Gastroesophageal sphincter (tissue), 4 donors: ENCODE results near the gene IRF2. TPM values are rescaled to one million over a fixed set of nuclear protein-coding genes. Genes with fewer than 3 reads are reported as not detected.

Source experiments
- ATAC-seq: fragments of 150-250 bp; one replicate; pipeline ENCODE4 v1.9.1; 2016; ENCODE audit warnings: mild to moderate bottlenecking, moderate library complexity
- H3K27ac ChIP-seq, 4 donors: fragments of 200-600 bp; sonication (generic) in 3 of 4; 1 replicate in 3 of 4; 2 replicates in 1 of 4; pipeline ENCODE4 v1.5.1; 2016 to 2019
- H3K27me3 ChIP-seq: fragments of 200-600 bp; sonication (generic); one replicate; pipeline ENCODE4 v1.5.1; 2019
- H3K36me3 ChIP-seq, 2 donors: fragments of 200-600 bp; sonication (generic); one replicate each; pipeline ENCODE4 v1.5.1; 2019; ENCODE audit warnings: control low read depth in 1 of 2
- H3K4me1 ChIP-seq, 3 donors: fragments of 200-600 bp; sonication (generic); 1 replicate in 2 of 3; 2 replicates in 1 of 3; pipeline ENCODE4 v1.5.1; 2016 to 2019; ENCODE audit warnings: control low read depth in 2 of 3
- H3K4me3 ChIP-seq, 2 donors: fragments of 200-600 bp; sonication (generic); one replicate each; pipeline ENCODE4 v1.5.1; 2019; ENCODE audit warnings: mild to moderate bottlenecking in 1 of 2, moderate library complexity in 1 of 2
- H3K9me3 ChIP-seq, 3 donors: fragments of 200-600 bp; sonication (generic); one replicate each; pipeline ENCODE4 v1.5.1; 2017 to 2019; ENCODE audit warnings: control low read depth in 2 of 3
- EP300 ChIP-seq: sonication (generic); formaldehyde crosslinking; IDR thresholded peaks from one replicate; pipeline ENCODE4 v1.6.1; 2017; ENCODE audit warnings: antibody characterized with exemption, mild to moderate bottlenecking
- POLR2A ChIP-seq, 2 donors: fragments of 450-650 bp; IDR thresholded peaks; one replicate each; pipeline ENCODE4 v1.6.1; 2017; ENCODE audit warnings: antibody characterized with exemption in 2 of 2, mild to moderate bottlenecking in 2 of 2, moderate library complexity in 1 of 2
- POLR2AphosphoS5 ChIP-seq: sonication (generic); formaldehyde crosslinking; IDR thresholded peaks from one replicate; pipeline ENCODE4 v1.6.1; 2017; ENCODE audit warnings: antibody characterized with exemption
- WGBS, 2 donors: methylation state at CpG; one replicate each; pipeline ENCODE4 v1.1.5; 2018; ENCODE audit warnings: low coverage in 1 of 2; 5-methylcytosine and 5-hydroxymethylcytosine counted together
- total RNA-seq, 4 donors: library from RNA; depleted of rRNA; stranded (reverse); fragments of >200 nt; gene quantifications; one replicate each; pipeline ENCODE4 v1.1.0, GENCODE V29; 2016
- TF ChIP-seq, protein P1 (sequence below), 4 experiments: fragments of 200-600 bp in 2 of 4; fragments of 450-650 bp in 2 of 4; sonication (generic) in 1 of 4; IDR thresholded peaks; one replicate each; pipeline ENCODE4 v1.5.1; 2017 to 2019; ENCODE audit warnings: antibody characterized with exemption in 4 of 4, mild to moderate bottlenecking in 2 of 4, moderate library complexity in 2 of 4

IRF2 gene
- total RNA-seq, 4 donors from 2014 or later: 34.1 to 41.7 (median 35.4) TPM

DNA sequence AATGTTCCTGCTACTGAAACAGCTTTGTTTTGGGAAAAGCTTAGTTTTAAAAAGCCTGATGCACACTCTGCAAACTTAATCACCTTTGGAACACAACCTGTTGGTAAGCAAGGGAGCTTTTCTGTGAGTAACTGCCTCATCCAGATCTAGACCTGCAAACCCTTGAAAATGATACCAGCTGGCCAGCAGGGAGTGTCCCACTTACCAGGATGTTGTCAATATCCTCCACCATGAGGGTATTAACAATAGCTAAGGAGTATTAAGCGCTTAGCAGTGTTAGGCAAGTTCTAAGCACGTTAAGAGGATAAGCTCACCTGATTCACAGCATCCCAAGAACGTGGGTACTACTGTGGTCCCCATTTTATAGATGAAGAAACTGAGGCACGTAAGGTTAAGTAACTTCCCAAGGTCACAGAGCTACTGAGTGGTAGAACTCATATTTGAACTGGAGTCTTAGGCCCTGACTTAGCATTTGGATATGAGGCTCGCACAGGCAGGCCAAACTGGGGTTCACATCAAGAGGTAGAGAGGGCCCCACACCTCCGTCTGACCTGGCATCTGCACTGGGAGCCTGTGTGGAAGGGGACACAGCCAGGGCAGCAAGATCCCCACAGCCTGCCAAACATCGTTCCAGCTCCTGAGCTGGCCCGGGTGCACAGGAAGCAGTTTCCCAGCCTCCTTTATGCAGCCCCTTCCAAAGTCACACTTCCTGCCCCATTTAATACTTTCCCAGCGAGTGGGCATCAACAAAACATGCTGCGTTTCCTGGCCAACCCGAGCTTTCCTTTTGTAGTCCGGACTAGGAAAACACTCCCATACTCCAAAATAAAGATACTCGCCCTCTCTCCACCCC is 32.7 kb downstream of the IRF2 start:
- Histone ChIP-seq H3K4me1 (peaks cover 0 to 93% (median 10%) of the 10 kb centered on the region in 3 donors), H3K9me3 (no peaks in the 10 kb centered on the region), H3K36me3 (no peaks in the 10 kb centered on the region), H3K27me3 (no peaks in the 10 kb centered on the region), H3K4me3 (no peak overlapping the region), H3K27ac (peak overlapping the region in 3 of 4 donors; percentile 10 to 36 (median 15))
- 51 to 54% methylated on average over 7 to 13 of the region's 13 CpGs for WGBS, 2 donors
- TF ChIP-seq POLR2AphosphoS5: no peak
- TF ChIP-seq, protein P1, sequence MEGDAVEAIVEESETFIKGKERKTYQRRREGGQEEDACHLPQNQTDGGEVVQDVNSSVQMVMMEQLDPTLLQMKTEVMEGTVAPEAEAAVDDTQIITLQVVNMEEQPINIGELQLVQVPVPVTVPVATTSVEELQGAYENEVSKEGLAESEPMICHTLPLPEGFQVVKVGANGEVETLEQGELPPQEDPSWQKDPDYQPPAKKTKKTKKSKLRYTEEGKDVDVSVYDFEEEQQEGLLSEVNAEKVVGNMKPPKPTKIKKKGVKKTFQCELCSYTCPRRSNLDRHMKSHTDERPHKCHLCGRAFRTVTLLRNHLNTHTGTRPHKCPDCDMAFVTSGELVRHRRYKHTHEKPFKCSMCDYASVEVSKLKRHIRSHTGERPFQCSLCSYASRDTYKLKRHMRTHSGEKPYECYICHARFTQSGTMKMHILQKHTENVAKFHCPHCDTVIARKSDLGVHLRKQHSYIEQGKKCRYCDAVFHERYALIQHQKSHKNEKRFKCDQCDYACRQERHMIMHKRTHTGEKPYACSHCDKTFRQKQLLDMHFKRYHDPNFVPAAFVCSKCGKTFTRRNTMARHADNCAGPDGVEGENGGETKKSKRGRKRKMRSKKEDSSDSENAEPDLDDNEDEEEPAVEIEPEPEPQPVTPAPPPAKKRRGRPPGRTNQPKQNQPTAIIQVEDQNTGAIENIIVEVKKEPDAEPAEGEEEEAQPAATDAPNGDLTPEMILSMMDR (IDR thresholded peaks at IDR 0.05): no peak
- no peak for TF ChIP-seq EP300
- TF ChIP-seq POLR2A (IDR thresholded peaks at IDR 0.05): no peak
- no peak for ATAC-seq

DNA sequence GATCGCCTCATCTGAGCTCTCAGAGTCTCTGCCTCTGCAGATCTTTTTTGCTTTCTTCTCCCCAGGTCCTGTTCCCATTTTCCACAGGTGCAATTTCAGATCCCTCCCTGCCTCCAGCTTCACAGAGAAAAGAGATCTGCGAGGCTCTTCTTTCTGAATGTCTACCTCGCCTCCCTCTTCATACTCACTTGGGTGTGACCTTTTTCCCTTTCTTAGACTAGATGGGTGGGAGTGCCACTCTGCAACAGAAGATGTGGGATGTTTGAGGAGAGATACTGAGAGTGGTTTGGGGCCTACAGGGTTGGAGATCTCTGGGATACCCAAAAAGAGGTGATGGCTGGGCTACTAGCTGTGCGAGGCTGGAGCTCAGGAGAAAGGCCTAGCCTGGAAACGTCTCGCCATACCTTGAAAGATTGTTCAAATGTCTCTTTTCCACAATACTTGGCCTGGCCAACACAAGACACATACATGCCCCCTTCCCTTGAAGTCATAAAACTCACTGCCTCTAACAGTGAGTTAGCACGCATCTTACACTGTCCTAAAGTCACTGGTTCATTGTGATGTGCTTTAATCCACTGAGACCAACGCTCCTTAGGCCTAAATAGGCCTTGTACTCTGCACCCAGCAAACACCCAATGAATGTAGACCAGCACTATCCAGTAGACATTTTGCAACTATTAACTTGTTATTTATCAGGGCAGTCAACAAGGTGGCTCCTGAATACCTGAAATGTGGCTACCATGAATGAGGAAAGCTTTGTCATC is 33.6 kb downstream of the IRF2 start:
- 80 to 81% methylated on average over 6 of the region's 8 CpGs for WGBS, 2 donors
- Histone ChIP-seq H3K4me3 (no peak overlapping the region), H3K36me3 (no peaks in the 10 kb centered on the region), H3K9me3 (no peaks in the 10 kb centered on the region), H3K27me3 (no peaks in the 10 kb centered on the region), H3K4me1 (peaks cover 0 to 87% (median 10%) of the 10 kb centered on the region in 3 donors), H3K27ac (peak overlapping the region in 2 of 4 donors; percentile 47 to 62)
- TF ChIP-seq POLR2A (IDR thresholded peaks at IDR 0.05) (no peak), POLR2AphosphoS5 (no peak), EP300 (no peak)
- TF ChIP-seq, protein P1 (IDR thresholded peaks at IDR 0.05): no peak
- ATAC-seq: peak; percentile 10

DNA sequence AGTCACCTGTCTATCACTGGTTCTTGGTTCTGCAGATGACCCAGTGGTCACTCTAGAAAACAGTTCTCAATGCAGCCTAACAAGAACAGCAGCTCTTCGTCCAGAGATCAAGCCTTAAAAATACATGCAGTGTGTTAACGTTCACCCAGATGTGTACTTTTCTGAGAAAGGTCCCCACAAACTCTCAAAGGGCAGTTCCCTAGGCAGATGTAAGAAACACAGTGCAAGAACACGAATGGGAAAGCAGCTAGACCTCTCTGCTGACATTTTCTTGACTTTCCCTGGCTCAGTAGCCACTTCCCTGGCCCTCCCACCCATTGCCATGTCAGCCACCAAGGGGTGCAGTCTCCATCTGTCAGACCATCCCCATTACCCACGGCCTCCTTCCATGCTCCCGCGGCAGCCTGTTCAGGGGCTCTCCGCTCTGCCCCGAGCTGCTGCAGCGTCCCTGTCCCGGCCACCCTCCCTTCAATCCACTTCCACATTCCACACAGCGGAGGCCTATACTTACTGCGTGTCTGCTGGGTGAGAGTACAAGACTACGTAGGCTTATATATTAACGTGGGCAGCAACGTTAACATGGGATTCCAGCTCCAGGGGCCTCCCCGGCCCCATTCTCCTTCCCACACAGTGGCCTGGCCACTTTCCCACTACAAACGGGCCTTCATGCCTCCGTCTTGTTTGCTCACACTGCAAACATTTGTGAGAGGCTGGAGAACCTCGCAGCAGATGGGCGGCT is 34.3 kb downstream of the IRF2 start:
- 23 to 32% methylated on average over 9 to 10 of the region's 20 CpGs for WGBS, 2 donors
- ATAC-seq: peak; percentile 56
- H3K36me3 ChIP-seq: no peaks in the 10 kb centered on the region
- H3K27ac ChIP-seq: peak overlapping the region in 2 of 4 donors; percentile 47 to 62
- TF ChIP-seq POLR2A (IDR thresholded peaks at IDR 0.05) (no peak), POLR2AphosphoS5 (peak; percentile 22), EP300 (no peak)
- TF ChIP-seq, protein P1 (IDR thresholded peaks at IDR 0.05): no peak
- H3K4me3 ChIP-seq: peak overlapping the region in 1 of 2 donors; percentile 11
- peaks cover 0 to 86% (median 10%) of the 10 kb centered on the region in 3 donors for H3K4me1 ChIP-seq
- no peaks in the 10 kb centered on the region for H3K9me3 ChIP-seq
- H3K27me3 ChIP-seq: no peaks in the 10 kb centered on the region

DNA sequence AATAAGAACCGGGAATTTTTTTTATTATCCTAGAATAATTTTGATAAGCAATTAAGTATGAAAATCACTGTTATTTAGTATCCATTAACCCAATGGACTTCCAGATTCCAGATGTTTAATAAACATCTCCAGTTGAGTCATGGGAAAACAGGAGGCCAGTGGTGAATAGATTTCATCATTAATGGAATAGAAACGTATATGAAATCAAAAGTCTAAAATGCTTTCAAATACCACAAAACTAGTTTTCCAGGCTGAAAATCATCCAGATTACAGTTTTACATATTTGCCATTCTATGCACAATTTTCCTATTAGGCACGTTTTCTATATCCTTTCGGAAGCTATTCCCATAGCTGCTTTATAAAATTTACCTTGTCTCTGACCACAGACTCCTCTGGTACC is 35.0 kb downstream of the IRF2 start:
- 70 to 79% methylated on average over 4 of the region's 4 CpGs for WGBS, 2 donors
- Histone ChIP-seq H3K27me3 (no peaks in the 10 kb centered on the region), H3K27ac (no peak overlapping the region), H3K36me3 (no peaks in the 10 kb centered on the region), H3K9me3 (no peaks in the 10 kb centered on the region), H3K4me1 (peaks cover 0 to 85% (median 10%) of the 10 kb centered on the region in 3 donors), H3K4me3 (no peak overlapping the region)
- no peak for ATAC-seq
- TF ChIP-seq, protein P1 (IDR thresholded peaks at IDR 0.05): no peak
- TF ChIP-seq EP300: no peak
- no peak for TF ChIP-seq POLR2AphosphoS5
